HG03575 (cell line): ENCODE measurements around the gene EFCAB5.
"Not testable (repeated sequence)": the region's sequence is repeated elsewhere in the genome, so short reads cannot be mapped to it uniquely, and the experiment has no call there.

Experiments
- ATAC-seq: cut with Tn5 transposase; IDR thresholded peaks from one replicate; pipeline ENCODE4 v1.9.1; 2021; ENCODE audit not compliant: unreplicated experiment, insufficient number of reproducible peaks, low FRiP score; ENCODE audit errors: extremely low read depth

Gene EFCAB5

DNA sequence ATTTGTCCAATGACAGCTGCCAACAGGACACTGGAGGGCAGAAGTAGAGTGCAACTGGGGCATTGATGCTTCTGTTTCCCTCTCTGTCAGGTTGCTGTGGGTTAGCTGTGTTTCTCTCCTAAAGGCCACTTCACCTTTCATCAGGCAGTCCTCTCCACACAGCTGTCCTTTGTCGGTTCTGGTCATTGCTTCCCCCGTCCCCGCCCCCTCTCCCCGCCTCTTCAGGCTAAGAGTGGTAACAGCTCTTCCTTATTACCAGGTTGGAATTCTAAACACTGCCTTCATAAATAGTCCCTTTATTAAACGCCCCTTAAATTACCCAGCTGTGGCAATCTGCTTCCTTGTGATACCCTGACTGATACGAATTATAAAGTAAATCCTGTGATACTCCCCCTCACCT lies 143.4 kb downstream of the EFCAB5 start:
- no peak for ATAC-seq

DNA sequence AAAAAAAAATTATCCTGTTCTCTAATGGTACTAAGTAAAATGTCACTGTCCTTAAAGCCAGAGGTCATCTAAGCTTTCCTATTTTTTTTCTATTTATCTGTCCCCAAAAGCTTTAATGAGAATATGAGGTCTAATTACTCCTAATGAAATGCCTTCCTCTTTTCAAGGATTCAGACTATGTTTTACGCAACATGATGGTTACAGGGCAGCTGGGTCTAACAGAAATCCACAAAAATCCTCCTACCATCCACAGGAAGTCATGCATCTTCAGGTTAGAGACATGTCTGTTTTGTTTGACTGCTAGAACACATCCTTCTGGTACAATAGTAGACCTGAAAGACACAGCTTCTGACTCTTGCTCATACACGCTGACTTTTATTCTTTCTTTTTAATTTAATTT lies 145.5 kb downstream of the EFCAB5 start:
- no peak for ATAC-seq

DNA sequence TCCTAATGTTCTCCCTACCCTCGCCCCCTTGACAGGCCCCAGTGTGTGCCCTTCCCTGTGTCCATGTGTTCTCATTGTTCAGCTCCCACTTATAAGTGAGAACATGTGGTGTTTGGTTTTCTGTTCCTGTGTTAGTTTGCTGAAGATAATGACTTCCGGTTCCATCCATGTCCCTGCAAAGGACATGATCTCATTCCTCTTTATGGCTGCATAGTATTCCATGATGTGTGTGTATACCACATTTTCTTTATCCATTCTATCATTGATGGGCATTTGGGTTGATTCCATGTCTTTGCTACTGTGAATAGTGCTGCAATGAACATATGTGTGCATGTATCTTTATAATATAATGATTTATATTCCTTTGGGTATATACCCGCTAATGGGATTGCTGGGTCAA lies 146.0 kb downstream of the EFCAB5 start:
- ATAC-seq = not testable (repeated sequence)

- ATAC-seq = no peak
Observed at GRCh38 chr17:30091121-30091670, 149.8 kb downstream of the EFCAB5 start.

- ATAC-seq = no peak
Observed at GRCh38 chr17:30091771-30092170, 150.3 kb downstream of the EFCAB5 start.

DNA sequence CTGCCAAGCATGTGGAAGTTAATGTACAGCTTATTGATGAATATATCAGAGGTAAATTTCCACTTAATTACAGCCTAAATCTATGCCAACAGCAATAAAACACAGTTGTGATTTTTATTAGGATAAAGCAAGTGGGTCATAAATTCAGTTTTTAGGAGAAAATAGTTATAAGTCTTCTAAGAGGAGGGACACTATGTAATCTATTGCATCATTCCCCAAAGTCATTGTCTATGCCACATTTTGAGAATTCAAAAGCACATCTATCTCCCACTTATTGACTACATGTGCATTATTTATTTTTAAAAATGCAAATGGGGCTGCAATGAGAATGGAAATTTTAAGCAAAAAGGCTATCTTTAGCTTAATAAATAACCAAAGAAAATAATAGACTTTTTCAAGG lies 151.5 kb downstream of the EFCAB5 start:
- no peak for ATAC-seq

DNA sequence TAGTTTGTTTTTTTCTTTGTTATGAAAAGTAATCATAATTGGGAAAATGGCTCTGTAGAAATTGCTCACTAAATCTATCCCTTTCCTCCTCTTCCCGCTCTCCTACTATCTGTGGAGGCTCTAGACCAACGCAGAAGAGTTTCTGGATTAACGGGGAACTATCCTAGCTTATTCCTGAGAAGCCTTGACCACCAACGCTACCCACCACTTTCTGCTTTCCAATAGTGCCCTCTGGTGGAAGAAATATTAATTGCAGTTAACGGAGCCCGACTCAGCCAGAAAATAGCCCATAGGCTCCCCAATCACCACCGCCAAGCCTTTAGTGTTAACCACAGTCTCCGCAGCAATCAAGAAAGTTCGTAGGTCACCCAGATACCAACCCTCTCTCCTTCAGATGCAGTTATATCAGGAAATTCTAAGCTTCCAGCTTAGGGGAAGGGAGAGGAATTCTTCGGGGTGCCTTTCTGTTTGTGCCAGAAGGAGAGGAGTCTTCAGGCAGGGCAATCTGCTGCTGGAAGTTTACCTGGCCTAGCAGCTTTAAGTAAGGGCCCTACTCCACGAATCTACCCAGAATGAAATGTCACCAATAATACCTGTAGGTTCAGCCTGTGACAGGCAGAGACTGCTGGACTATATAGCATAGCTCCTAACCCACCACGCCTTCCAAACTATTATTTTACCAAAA lies 152.2 kb downstream of the EFCAB5 start:
- no peak for ATAC-seq

- no peak for ATAC-seq
Observed at GRCh38 chr17:30095507-30096244, 154.2 kb downstream of the EFCAB5 start.

DNA sequence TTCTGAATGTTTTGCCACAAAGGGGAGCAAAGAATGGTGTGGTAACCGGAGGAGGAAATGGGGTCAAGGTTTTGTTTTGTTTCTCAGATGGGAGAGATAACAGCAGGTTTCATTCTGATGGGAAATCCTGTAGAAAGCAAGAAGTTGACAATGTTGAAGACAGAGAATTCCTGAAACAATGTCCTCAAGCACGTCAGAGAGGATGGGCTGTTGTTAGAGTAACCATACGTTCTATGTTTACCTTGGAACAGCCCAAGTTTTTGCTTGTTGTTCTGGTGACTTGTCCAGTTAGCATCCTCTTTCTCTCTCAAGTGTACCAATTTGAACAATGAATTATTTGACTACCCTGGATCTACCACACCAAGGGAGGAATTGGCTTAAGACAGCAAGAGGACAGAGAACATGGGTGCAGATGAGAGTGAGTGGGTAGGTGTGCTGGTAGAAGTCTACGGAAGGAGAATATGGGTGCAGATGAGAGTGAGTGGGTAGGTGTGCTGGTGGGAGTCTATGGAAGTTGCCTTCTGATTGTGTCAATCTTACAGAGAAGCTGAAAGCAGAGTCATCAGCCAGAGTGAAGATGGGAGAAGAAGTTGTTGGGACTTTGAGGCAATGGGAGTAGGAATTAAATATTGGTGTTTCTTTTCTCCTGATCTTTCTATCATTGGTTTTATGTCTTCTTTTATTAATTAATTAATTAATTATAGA lies 160.4 kb downstream of the EFCAB5 start:
- no peak for ATAC-seq

GRCh38 chr17:30103921-30104320 lies 162.5 kb downstream of the EFCAB5 start:
- no peak for ATAC-seq

DNA sequence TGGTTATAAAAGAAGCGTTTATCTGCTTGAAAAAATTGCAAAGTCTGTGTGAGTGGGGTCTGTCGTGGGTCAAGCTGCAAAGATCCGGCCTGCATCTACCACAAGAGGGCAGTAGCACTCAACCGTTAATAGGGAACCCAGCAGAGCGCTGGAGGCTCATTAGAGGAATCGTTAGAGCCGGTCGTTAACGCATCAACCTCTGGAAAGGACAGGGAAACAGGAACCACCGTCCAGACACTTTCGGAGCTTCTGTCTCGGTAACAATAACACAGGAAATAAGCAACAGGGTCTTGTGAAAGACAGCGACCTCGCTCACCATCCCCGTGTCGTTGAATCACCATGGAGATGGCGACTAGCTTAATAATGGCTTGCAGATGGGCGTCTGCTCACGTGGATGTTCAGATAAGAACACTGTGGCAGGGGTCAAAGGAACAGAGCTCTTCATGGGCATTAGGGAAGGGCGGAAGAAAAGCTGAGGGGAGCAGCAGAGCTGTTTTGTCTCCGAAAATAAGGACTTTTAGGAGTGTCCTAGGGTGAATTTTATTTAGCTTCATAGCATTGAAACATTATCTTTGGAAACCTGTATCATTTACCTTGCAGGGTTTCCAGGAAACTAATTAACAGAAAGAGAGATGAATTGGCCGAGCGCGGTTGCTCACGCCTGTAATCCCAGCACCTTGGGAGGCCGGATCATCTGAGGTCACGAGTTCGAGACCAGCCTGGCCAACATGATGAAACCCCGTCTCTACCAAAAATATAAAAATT lies 163.3 kb downstream of the EFCAB5 start:
- no peak for ATAC-seq

DNA sequence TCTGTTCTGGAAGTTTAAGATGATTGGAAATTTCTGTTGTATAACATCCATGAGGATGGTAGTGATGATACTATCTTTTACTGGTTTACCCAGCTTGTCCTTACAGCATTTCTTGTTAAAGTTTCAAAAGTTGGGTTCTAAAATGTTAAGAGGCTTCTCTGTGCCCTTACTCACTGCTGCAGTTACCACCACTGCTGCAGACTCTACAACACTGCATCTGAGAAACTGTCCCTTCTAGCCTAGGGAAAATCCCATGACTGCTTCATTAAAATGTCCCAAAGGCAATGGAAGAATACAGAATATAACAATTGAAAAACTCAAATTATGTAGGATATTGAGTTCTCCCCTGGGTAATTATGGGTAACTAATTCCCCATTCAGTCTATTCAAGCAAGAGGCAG lies 171.4 kb downstream of the EFCAB5 start:
- ATAC-seq = no peak

- ATAC-seq = no peak
Observed at GRCh38 chr17:30113213-30113612, 171.8 kb downstream of the EFCAB5 start.

- no peak for ATAC-seq
Observed at GRCh38 chr17:30116345-30116660, 174.9 kb downstream of the EFCAB5 start.

- no peak for ATAC-seq
Observed at GRCh38 chr17:30116661-30117551, 175.5 kb downstream of the EFCAB5 start, which contains the start of gene NSRP1. NSRP1 (plus strand) TSS chr17:30116816; CDS start chr17:30116844, 28 bp downstream.

DNA sequence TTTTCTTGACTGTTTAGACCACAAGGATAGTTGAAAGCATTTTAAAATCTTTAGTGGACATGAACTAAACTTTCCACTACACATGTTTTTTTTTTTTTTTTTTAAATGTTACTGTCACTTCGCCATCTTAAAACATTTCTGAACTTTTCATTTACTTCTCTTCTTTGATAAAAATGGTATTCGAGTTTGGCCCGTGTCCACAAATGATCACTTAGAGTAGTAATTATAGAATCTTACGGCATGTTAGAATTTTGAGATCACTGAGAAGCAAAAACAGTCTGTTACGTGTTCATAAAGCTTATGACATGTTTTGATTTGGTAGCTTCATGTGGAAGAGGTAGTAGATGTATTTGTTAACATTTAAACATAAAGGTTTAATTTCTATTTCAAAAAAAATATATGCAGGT lies 176.2 kb downstream of the EFCAB5 start:
- ATAC-seq = no peak

- ATAC-seq = not testable (repeated sequence)
Observed at GRCh38 chr17:30118635-30119034, 177.2 kb downstream of the EFCAB5 start.

- no peak for ATAC-seq
Observed at GRCh38 chr17:30124273-30124796, 182.9 kb downstream of the EFCAB5 start.
